ENCODE results near the gene CDH4.
"Not testable (repeated sequence)": the region's sequence is repeated elsewhere in the genome, so short reads cannot be mapped to it uniquely, and the experiment has no call there.

Gene CDH4

DNA sequence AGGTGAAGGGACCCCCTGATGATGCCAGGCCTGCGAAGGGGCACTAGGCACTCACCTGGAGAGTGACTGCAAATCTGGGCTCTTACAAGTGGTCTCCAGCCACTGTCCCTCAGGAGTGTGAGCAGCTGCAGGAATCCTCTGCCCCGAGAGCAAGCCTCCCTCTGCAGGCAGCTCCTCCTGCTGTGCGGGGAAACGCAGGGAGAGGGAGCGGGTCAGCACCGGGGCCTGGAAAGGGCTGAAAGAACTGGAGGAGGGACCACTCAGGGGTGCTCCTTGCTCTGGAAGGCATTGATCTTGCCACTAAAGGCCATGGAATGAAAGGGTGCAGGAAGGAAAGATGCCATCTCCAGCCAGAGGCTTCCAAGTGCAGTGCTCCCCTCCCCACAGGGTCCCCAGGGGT lies 168.0 kb downstream of the CDH4 start:
- H3K4me3 ChIP-seq (replicated peaks in 1 of 2; ENCODE audit: low read depth in 2 of 2, low read length in 2 of 2) = no peak overlapping the region
- no peak for DNase-seq (ENCODE audit: low read depth in 2 of 2)
- TF ChIP-seq, protein P1, sequence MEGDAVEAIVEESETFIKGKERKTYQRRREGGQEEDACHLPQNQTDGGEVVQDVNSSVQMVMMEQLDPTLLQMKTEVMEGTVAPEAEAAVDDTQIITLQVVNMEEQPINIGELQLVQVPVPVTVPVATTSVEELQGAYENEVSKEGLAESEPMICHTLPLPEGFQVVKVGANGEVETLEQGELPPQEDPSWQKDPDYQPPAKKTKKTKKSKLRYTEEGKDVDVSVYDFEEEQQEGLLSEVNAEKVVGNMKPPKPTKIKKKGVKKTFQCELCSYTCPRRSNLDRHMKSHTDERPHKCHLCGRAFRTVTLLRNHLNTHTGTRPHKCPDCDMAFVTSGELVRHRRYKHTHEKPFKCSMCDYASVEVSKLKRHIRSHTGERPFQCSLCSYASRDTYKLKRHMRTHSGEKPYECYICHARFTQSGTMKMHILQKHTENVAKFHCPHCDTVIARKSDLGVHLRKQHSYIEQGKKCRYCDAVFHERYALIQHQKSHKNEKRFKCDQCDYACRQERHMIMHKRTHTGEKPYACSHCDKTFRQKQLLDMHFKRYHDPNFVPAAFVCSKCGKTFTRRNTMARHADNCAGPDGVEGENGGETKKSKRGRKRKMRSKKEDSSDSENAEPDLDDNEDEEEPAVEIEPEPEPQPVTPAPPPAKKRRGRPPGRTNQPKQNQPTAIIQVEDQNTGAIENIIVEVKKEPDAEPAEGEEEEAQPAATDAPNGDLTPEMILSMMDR (IDR thresholded peaks at IDR 0.05; ENCODE audit: low read depth, low read length) = no peak

DNA sequence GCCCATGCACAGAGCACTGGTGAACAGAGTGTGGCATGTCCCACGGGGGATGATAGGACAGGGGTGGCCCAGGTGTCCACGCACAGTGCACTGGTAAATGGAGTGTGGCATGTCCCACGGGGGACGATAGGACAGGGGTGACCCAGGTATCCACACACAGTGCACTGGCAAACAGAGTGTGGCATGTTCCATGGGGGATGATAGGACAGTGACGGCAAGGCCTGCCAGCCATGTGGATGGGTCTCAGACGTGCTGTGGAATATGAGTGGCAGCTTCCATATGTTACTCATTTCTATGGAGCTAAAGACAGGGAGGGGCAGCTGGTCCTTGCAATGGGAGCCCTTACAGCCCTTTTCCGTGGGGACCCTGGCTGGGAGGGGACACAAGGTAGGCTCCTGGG lies 168.7 kb downstream of the CDH4 start:
- no peak overlapping the region for H3K4me3 ChIP-seq (replicated peaks in 1 of 2; ENCODE audit: low read depth in 2 of 2, low read length in 2 of 2)
- TF ChIP-seq, protein P1 (IDR thresholded peaks at IDR 0.05; ENCODE audit: low read depth, low read length) = no peak
- no peak for DNase-seq (ENCODE audit: low read depth in 2 of 2)

DNA sequence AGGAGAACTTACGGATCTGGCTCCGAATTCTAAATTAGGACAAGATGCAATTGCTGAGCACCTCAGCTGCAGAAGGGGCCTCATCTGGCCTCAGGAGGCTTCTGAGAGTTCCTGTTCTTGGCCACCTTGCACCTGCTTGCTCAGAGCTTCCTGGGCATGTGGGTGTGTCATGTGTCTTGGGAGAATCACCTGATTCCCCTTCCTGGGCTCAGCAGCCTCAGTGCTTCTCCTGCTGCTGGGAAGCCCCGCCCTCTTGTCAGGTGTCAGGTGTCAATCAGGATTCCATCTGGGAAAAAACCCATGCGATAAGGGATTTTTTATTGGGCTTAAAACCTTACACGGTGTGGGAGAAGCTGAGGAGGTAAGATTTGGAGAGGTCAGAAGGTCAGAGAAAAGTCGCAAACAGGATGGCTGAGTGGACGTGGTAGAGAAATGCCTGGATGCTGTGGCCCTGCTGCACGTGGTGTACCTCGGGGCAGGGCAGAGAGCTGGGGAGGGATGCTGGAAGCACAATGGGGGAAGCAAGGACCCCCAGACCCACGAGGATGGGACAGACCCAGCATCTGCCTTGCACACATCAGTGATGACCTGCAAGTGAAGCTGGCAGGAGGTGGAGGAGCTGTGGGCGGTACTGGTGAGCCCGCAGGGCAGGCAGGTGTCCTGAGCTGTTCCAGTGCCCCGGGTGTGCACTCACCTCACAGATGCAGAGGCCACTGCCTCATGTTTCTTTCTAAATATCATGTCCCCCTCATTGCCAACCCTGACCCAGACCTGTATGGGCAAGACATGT lies 170.8 kb downstream of the CDH4 start:
- TF ChIP-seq, protein P1 (IDR thresholded peaks at IDR 0.05; ENCODE audit: low read depth, low read length) = no peak
- H3K4me3 ChIP-seq (replicated peaks in 1 of 2; ENCODE audit: low read depth in 2 of 2, low read length in 2 of 2) = no peak overlapping the region
- no peak for DNase-seq (ENCODE audit: low read depth in 2 of 2)

DNA sequence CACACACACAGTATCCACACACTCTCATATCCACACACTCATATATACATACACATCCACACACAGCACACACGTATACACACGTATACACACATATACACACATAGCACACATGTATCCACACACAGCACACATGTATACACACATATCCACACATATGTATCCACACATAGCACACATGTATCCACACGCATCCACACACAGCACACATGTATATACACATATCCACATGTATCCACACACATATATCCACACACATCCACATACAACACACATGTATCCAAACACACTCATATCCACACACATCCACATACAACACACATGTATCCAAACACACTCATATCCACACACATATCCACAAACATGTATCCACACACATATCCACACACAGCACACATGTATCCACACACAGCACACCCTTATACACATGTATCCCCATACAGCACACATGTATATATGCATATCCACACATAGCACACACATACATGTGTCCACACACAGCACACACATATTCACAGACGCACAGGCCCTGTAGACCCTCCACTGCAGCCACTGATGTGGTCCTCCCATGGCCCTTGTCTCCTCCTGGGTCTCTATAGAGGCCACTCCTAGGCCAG lies 172.1 kb downstream of the CDH4 start:
- no peak overlapping the region for H3K4me3 ChIP-seq (replicated peaks in 1 of 2; ENCODE audit: low read depth in 2 of 2, low read length in 2 of 2)
- TF ChIP-seq, protein P1 (IDR thresholded peaks at IDR 0.05; ENCODE audit: low read depth, low read length) = no peak
- DNase-seq (ENCODE audit: low read depth in 2 of 2) = no peak

DNA sequence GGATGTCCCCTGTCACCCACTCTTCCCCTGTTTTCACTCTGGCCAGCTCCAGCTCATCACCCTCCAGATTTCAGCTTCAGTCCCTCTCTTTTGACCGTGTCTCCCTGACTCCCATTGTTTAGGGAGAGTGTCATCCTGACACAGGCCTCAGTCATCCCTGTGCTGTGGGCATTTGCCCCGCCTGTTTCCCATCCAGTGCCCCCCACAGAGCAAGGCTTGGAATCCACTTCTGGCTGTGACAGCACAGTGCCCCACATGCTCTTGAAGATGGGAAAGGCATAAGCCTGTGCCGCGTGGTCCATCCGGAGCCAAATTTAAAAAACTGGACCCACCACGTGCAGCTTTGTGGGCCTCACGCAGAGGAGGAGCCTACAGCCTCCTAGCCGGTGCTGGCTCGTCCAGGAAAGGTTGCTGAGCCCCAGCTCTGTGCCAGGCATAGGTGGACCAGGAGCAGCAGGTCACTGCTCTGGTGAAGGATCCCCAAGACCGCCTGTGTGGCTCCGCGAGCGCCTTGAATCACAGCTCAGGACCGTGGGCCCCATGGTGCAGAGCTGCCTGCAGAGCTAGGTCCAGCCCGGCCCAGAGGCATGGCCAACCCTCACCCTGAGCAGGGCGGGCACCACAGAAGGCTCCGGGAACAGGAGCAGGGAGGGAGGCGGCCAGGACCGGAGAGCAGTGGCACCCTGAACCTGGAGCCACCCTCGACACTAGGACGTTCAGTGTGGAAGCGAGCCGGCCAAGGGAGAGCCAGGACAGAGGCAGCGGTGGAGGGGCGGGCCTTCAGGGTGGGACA lies 172.8 kb downstream of the CDH4 start:
- TF ChIP-seq, protein P1 (IDR thresholded peaks at IDR 0.05; ENCODE audit: low read depth, low read length) = no peak
- DNase-seq (ENCODE audit: low read depth in 2 of 2) = no peak
- H3K4me3 ChIP-seq (replicated peaks in 1 of 2; ENCODE audit: low read depth in 2 of 2, low read length in 2 of 2) = no peak overlapping the region

DNA sequence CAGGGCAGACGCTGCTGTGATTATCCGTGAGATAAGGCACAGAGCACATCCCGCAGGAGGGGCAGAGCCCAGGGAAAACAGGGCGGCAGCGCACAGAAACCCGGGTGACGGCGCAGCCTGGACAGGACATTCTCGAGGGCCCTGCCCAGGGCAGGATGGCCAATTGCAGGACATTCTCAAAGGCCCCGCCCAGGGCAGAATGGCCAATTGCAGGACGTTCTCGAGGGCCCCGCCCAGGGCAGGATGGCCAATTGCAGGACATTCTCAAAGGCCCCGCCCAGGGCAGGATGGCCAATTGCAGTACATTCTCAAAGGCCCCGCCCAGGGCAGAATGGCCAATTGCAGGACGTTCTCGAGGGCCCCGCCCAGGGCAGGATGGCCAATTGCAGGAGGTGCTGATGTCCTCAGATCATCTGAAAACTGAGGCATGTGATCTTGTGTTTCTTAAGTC lies 173.5 kb downstream of the CDH4 start:
- DNase-seq (ENCODE audit: low read depth in 2 of 2); H3K4me3 ChIP-seq (replicated peaks in 1 of 2; ENCODE audit: low read depth in 2 of 2, low read length in 2 of 2): not testable (repeated sequence)

DNA sequence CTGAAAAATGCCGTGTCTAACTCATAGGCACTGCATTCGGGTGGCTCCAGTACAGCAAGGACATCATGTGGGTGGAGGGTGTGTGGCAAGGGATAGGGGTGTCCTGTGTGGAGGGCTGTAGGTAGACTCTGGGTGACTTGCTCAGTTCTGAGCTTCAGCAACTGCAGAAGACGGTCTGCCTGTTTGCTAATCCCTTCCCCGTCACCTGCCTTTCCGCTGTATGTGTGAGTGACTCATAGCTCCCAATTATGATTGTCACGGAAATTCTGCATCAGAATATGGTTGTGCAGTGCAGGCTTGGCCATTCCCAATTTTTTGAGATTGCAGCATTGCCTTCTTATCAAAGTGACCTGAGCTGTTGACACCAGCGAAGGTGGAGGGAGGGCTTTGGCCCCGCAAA lies 174.3 kb downstream of the CDH4 start:
- TF ChIP-seq, protein P1 (IDR thresholded peaks at IDR 0.05; ENCODE audit: low read depth, low read length) = no peak
- no peak overlapping the region for H3K4me3 ChIP-seq (replicated peaks in 1 of 2; ENCODE audit: low read depth in 2 of 2, low read length in 2 of 2)
- DNase-seq (ENCODE audit: low read depth in 2 of 2) = no peak
